ENCODE data around the gene IFT122. TPM values are rescaled to one million over a fixed set of nuclear protein-coding genes. Genes with fewer than 3 reads are reported as not detected.

Gene IFT122
- polyA plus RNA-seq, 1 experiment, result 27.8 TPM

GRCh38 chr3:129569856-129570255 is 129.8 kb downstream of the IFT122 start:
- no peak for DNase-seq (ENCODE audit: low read depth)
- POLR2A ChIA-PET, result no interaction called here
- TF ChIP-seq CTCF (IDR thresholded peaks at IDR 0.05; ENCODE audit: insufficient read depth, low read depth, low read length), result no peak

More at GRCh38 chr3:129569856-129570255, 129.8 kb downstream of the IFT122 start:
- no peak overlapping the region for H3K4me3 ChIP-seq (ENCODE audit: low read depth, low read length)
- peaks cover 33% of the 10 kb centered on the region for H3K36me3 ChIP-seq (ENCODE audit: control insufficient read depth, insufficient read depth, low read length)
- H3K27me3 ChIP-seq (ENCODE audit: control insufficient read depth, insufficient read depth, low read length), result no peaks in the 10 kb centered on the region
- CTCF ChIA-PET, result interaction anchor here (1.7 kb wide), 1 partner anchor 11 kb away, joined by 3 read pairs; no protein-coding TSS in a partner anchor

Small RNAs within 50 kb of the gene (small RNA-seq; reads per million reads assigned to genes)
- gene SNORA7B (ENCODE audit: insufficient read length, low read depth, low replicate concordance), result not detected

Other genes with a start within 250 kb of the IFT122 start
- gene COPG1, start 190.6 kb upstream of the IFT122 start, polyA plus RNA-seq (2011; rRNA removed), result 181 and 220 TPM in 2 replicates
- gene HMCES, start 161.4 kb upstream of the IFT122 start, polyA plus RNA-seq (2011; rRNA removed), result 23.1 and 27.2 TPM in 2 replicates
- gene EFCAB12, start 11.6 kb upstream of the IFT122 start, polyA plus RNA-seq (2011; rRNA removed), result 0.02 and 0.05 TPM in 2 replicates
- 17.5 and 24.9 TPM in 2 replicates for gene MBD4, start 276 bp upstream of the IFT122 start, polyA plus RNA-seq (2011; rRNA removed)
- not detected in 2 replicates for gene RHO, start 88.4 kb downstream of the IFT122 start, polyA plus RNA-seq (2011; rRNA removed)
- gene H1-8, start 103.0 kb downstream of the IFT122 start, polyA plus RNA-seq (2011; rRNA removed), result not detected in 2 replicates
- 84.6 and 128 TPM in 2 replicates for gene PLXND1, start 166.5 kb downstream of the IFT122 start, polyA plus RNA-seq (2011; rRNA removed)